IMR-90 (cell line): Measurements from ENCODE around the gene NDUFB4. TPM values are rescaled to one million over a fixed set of nuclear protein-coding genes. Genes with fewer than 3 reads are reported as not detected.

Source experiments
- ATAC-seq: fragments of 200-7000 bp; cut with Tn5 transposase; 2 replicates; pipeline ENCODE4 v1.9.1; 2020; ENCODE audit warnings: low read depth, mild to moderate bottlenecking, moderate library complexity
- BruUV-seq: library from RNA; stranded (reverse); fragments of 400-500 nt; replicated peaks from 2 replicates; lab custom pipeline; 2021; lab: Mats Ljungman, UMichigan
- CTCF ChIA-PET: fragments of 300-600 bp; formaldehyde crosslinking; extraction: SDS; loops from one replicate; lab custom pipeline; 2021; ENCODE audit warnings: antibody characterized with exemption; lab: Yijun Ruan, JAX
- POLR2A ChIA-PET: fragments of 300-600 bp; sonication (Branson Sonifier 250); formaldehyde crosslinking; loops from one replicate; lab custom pipeline; 2022; ENCODE audit warnings: antibody characterized with exemption; ENCODE audit not compliant: unreplicated experiment; lab: Charles Lee
- DNase-seq: peaks from one replicate; pipeline ENCODE4 v3.0.0; 2013
- H2AFZ ChIP-seq: replicated peaks from 2 replicates; pipeline ENCODE3; 2013; ENCODE audit warnings: low read length, mild to moderate bottlenecking; ENCODE audit not compliant: poor library complexity
- H2AK5ac ChIP-seq: 2 replicates; pipeline ENCODE4 v1.6.1; 2013; ENCODE audit warnings: low read depth, low read length, inconsistent platforms
- H2AK9ac ChIP-seq: replicated peaks from 2 replicates; pipeline ENCODE3; 2013; ENCODE audit warnings: mild to moderate bottlenecking, low read depth, low read length, moderate library complexity; ENCODE audit not compliant: poor library complexity
- H2BK120ac ChIP-seq: 2 replicates; pipeline ENCODE4 v1.6.1; 2013; ENCODE audit warnings: low read depth, low read length, inconsistent platforms
- H2BK15ac ChIP-seq: 3 replicates; pipeline ENCODE4 v1.6.1; 2013; ENCODE audit warnings: low read depth, low read length, inconsistent platforms
- H2BK20ac ChIP-seq: 2 replicates; pipeline ENCODE4 v1.6.1; 2013; ENCODE audit warnings: low read depth, mild to moderate bottlenecking, inconsistent platforms, low read length, moderate library complexity
- H2BK5ac ChIP-seq: 2 replicates; pipeline ENCODE4 v1.6.1; 2013; ENCODE audit warnings: mild to moderate bottlenecking, low read depth, low read length, inconsistent platforms; ENCODE audit not compliant: poor library complexity, severe bottlenecking
- H3K14ac ChIP-seq: replicated peaks from 2 replicates; pipeline ENCODE4 v1.6.1; 2013; ENCODE audit warnings: low read depth, low read length, inconsistent platforms
- H3K18ac ChIP-seq: 2 replicates; pipeline ENCODE4 v1.6.1; 2013; ENCODE audit warnings: low read depth, low read length, control low read depth
- H3K23ac ChIP-seq: 2 replicates; pipeline ENCODE4 v1.6.1; 2013; ENCODE audit warnings: low read depth, low read length, inconsistent platforms
- H3K27ac ChIP-seq: 2 replicates; pipeline ENCODE4 v1.5.1; 2013; ENCODE audit warnings: mild to moderate bottlenecking, control low read depth, low read length; ENCODE audit not compliant: insufficient read depth
- H3K27me3 ChIP-seq: 2 replicates; pipeline ENCODE4 v1.6.1; 2013; ENCODE audit warnings: low read length; ENCODE audit not compliant: control insufficient read depth, insufficient read depth
- H3K36me3 ChIP-seq: 2 replicates; pipeline ENCODE4 v1.6.1; 2013; ENCODE audit warnings: low read length, mixed read lengths; ENCODE audit not compliant: control insufficient read depth, insufficient read depth
- H3K4ac ChIP-seq: 2 replicates; pipeline ENCODE4 v1.6.1; 2013; ENCODE audit warnings: low read depth, low read length, inconsistent platforms
- H3K4me1 ChIP-seq: 2 replicates; pipeline ENCODE4 v1.6.1; 2013; ENCODE audit warnings: low read length, mixed read lengths; ENCODE audit not compliant: control insufficient read depth, insufficient read depth
- H3K4me2 ChIP-seq: 2 replicates; pipeline ENCODE4 v1.6.1; 2013; ENCODE audit warnings: low read depth, mild to moderate bottlenecking, control low read depth, low read length, moderate library complexity
- H3K4me3 ChIP-seq: 2 replicates; pipeline ENCODE4 v1.5.1; 2013; ENCODE audit warnings: low read depth, mild to moderate bottlenecking, control low read depth, low read length, moderate library complexity; ENCODE audit not compliant: insufficient read depth
- H3K56ac ChIP-seq: 2 replicates; pipeline ENCODE4 v1.6.1; 2013; ENCODE audit warnings: low read length, inconsistent platforms; ENCODE audit not compliant: insufficient read depth; ENCODE audit errors: extremely low read depth
- H3K79me1 ChIP-seq, 2 experiments: 2 replicates each; pipeline ENCODE4 v1.6.1; 2013; ENCODE audit warnings: low read length in 2 of 2, inconsistent platforms in 1 of 2, low read depth in 1 of 2
- H3K9ac ChIP-seq: 2 replicates; pipeline ENCODE4 v1.6.1; 2013; ENCODE audit warnings: low read depth, low read length, control low read depth
- H3K9me1 ChIP-seq: 2 replicates; pipeline ENCODE4 v1.6.1; 2013; ENCODE audit warnings: low read length, inconsistent platforms; ENCODE audit not compliant: insufficient read depth
- H3K9me3 ChIP-seq: 2 replicates; pipeline ENCODE4 v1.6.1; 2013; ENCODE audit warnings: low read length; ENCODE audit not compliant: control insufficient read depth, insufficient read depth
- H4K20me1 ChIP-seq: 2 replicates; pipeline ENCODE4 v1.6.1; 2013; ENCODE audit warnings: low read length, inconsistent platforms; ENCODE audit not compliant: insufficient read depth
- H4K5ac ChIP-seq: 2 replicates; pipeline ENCODE4 v1.6.1; 2013; ENCODE audit warnings: mild to moderate bottlenecking, low read depth, low read length, control low read depth
- H4K8ac ChIP-seq, 2 experiments: 2 replicates each; pipeline ENCODE4 v1.6.1; 2013; ENCODE audit warnings: low read depth in 2 of 2, low read length in 2 of 2, control low read depth in 1 of 2, inconsistent platforms in 1 of 2
- H4K91ac ChIP-seq: 2 replicates; pipeline ENCODE4 v1.6.1; 2013; ENCODE audit warnings: low read depth, low read length, inconsistent platforms; ENCODE audit not compliant: insufficient read depth
- RAD21 ChIP-seq: IDR thresholded peaks from 2 replicates; pipeline ENCODE4 v1.6.1; 2012; ENCODE audit warnings: low read length, improper control_type of control experiment
- WGBS, 2 experiments: methylation state at CpG; one replicate each; pipeline versions ENCODE4 v1.1.5 to v1.1.7; 2013; ENCODE audit warnings: missing lambda C conversion rate in 2 of 2; ENCODE audit not compliant: insufficient read length in 1 of 2; ENCODE audit errors: extremely low coverage in 2 of 2; 5-methylcytosine and 5-hydroxymethylcytosine counted together
- dilution Hi-C: fragments of 300-500 bp; cut with HindIII; formaldehyde crosslinking; loops from one replicate; pipeline ENCODE4 v1.14.3; 2018; ENCODE audit warnings: low sequenced_read_pairs; ENCODE audit not compliant: unreplicated experiment
- in situ Hi-C: fragments of 300-500 bp; cut with MboI; formaldehyde crosslinking; loops from 3 replicates; pipeline ENCODE4 v1.14.3; 2019; ENCODE audit warnings: low sequenced_read_pairs, inconsistent platforms, mixed read lengths
- intact Hi-C: fragments of 100-400 bp; cut with micrococcal nuclease; formaldehyde crosslinking; loops from 2 replicates; pipeline ENCODE4 v1.10.0; 2022
- polyA plus RNA-seq, 3 experiments: library from polyadenylated mRNA; depleted of rRNA; stranded (reverse); fragments of >200 nt; gene quantifications; 2 replicates each; pipeline ENCODE4 v1.2.3, GENCODE V29; 2012; ENCODE audit warnings: low replicate concordance in 1 of 3
- total RNA-seq: library from RNA; depleted of rRNA; stranded (reverse); fragments of >200 nt; gene quantifications from 2 replicates; pipeline ENCODE4 v1.2.3, GENCODE V29; 2012
- TF ChIP-seq, protein P1 (sequence below): fragments of 150-350 bp; IDR thresholded peaks from 2 replicates; pipeline ENCODE4 v1.6.1; 2017; ENCODE audit warnings: mild to moderate bottlenecking, antibody characterized with exemption, low read length, low read depth

NDUFB4 gene
- total and polyA plus RNA-seq, 2 of the 4 experiments (the other 2 are of a cell fraction), result 53.9 to 278 TPM

DNA sequence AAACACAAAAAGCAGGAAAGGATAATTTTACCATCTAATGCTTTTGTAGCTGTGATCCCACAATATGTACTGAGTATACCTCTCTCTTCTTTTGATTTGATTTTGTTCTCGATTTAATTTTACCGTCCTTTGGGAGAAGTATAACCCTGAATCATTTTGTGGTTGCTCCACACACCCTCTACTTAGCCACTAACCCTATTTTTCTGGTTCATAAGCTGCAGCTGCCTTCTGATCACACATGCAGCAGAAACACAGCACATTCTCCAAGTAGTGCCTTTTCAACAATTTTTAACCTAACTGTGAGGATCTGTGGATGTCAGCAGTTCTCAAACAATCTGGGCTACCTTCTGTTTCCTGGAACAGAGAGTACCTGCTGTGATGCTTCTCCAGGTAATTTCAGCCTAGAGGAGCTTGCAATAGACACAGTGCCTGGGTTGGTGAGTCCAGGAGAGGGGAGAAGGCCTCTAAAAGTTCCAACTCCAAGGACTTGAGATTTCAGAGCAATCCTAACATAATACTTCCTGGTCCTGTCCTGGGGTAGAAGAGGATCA lies 45.6 kb downstream of the NDUFB4 start:
- Histone ChIP-seq H3K9ac (no peak overlapping the region), H3K23ac (no peak overlapping the region), H3K4ac (peak overlapping the region; percentile 42; the same call in 1 of the 2 replicates), H3K9me1 (peaks cover 4% of the 10 kb centered on the region; the same call in 1 of the 2 replicates), H3K4me1 (peaks cover 19% of the 10 kb centered on the region), H4K20me1 (no peaks in the 10 kb centered on the region), H2BK5ac (peak overlapping the region; percentile 75), H3K36me3 (no peaks in the 10 kb centered on the region), H3K56ac (no peak overlapping the region), H2BK15ac (peak overlapping the region; percentile 48; the same call in 1 of the 3 replicates), H2AFZ (no peak overlapping the region), H3K9me3 (no peaks in the 10 kb centered on the region), H4K8ac (peak overlapping the region in 1 of 2 experiments; percentile 58; a peak in 2 of 4 replicates), H2BK120ac (peak overlapping the region; percentile 49), H3K18ac (peak overlapping the region; percentile 76), H2AK9ac (no peak overlapping the region), H3K4me2 (no peak overlapping the region), H3K4me3 (no peak overlapping the region), H4K91ac (peak overlapping the region; percentile 63), H3K14ac (peak overlapping the region; percentile 61), H3K27me3 (no peaks in the 10 kb centered on the region), H3K79me1 (no peaks in the 10 kb centered on the region), H2AK5ac (peak overlapping the region; percentile 23), H3K27ac (no peak overlapping the region), H2BK20ac (peak overlapping the region; percentile 41), H4K5ac (peak overlapping the region; percentile 81; the same call in 1 of the 2 replicates)
- POLR2A ChIA-PET, result no interaction called here
- ATAC-seq (no peak), DNase-seq (no peak)
- BruUV-seq, result no TSS peak
- no CpG with 5 or more reads among the region's 2 CpGs for WGBS, 2 experiments
- intact Hi-C loops, result no loop called here
- no peak for TF ChIP-seq RAD21
- TF ChIP-seq, protein P1, sequence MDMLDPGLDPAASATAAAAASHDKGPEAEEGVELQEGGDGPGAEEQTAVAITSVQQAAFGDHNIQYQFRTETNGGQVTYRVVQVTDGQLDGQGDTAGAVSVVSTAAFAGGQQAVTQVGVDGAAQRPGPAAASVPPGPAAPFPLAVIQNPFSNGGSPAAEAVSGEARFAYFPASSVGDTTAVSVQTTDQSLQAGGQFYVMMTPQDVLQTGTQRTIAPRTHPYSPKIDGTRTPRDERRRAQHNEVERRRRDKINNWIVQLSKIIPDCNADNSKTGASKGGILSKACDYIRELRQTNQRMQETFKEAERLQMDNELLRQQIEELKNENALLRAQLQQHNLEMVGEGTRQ, result no peak
- in situ Hi-C loops, result no loop called here
- CTCF ChIA-PET, result no interaction called here
- dilution Hi-C loops, result no loop called here
